OCI-LY1 (cell line): ENCODE measurements around the gene PLEK.

Experiments used
- CTCF ChIP-seq: fragments of 200-600 bp; sonication (generic), shearing (Covaris generic); IDR thresholded peaks from 2 replicates; pipeline ENCODE4 v1.5.1; 2017; ENCODE audit warnings: mild to moderate bottlenecking, antibody characterized with exemption, low read length, moderate library complexity, mixed read lengths
- EZH2 ChIP-seq: fragments of 200-600 bp; sonication (generic), shearing (Covaris generic); IDR thresholded peaks from 2 replicates; pipeline ENCODE4 v1.8.0; 2017; ENCODE audit warnings: borderline replicate concordance, mixed run types, mild to moderate bottlenecking, antibody characterized with exemption, low read length, moderate library complexity, mixed read lengths

- TF ChIP-seq CTCF (no peak), EZH2 (no peak)
Observed at GRCh38 chr2:68333931-68334330, 31.2 kb upstream of the PLEK start.
